OCI-LY3 (cell line): ENCODE data around the gene SVIL.

Experiments
- EZH2phosphoT487 ChIP-seq: fragments of 200-600 bp; shearing (Covaris generic); IDR thresholded peaks from 2 replicates; pipeline ENCODE4 v1.6.1; 2018; ENCODE audit warnings: antibody characterized with exemption, mixed run types, low read depth
- TF ChIP-seq, protein P1 (sequence below): fragments of 200-600, 300-600 bp; sonication (generic); IDR thresholded peaks from 2 replicates; pipeline ENCODE4 v1.5.1; 2014; ENCODE audit warnings: antibody characterized with exemption, low read length, low read depth

DNA sequence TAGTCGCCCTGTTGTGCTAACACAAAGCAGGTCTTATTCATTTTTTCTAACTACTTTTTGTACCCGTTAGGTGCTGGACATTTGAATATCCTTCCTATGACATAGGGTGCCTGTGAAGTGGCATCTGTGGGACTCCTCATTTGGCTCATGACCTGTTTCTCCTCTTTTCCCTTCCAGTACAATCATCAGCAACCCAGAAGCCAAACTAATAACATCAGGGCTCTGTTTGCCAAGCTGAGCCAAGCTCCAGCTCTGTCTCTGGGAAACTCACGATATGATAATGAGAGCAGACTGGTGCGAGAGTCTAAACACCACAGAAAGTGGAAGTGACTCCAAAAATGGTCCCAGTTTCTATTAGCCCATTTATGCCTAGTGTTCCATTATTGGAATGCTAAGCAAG lies 92.0 kb downstream of the SVIL start:
- TF ChIP-seq, protein P1, sequence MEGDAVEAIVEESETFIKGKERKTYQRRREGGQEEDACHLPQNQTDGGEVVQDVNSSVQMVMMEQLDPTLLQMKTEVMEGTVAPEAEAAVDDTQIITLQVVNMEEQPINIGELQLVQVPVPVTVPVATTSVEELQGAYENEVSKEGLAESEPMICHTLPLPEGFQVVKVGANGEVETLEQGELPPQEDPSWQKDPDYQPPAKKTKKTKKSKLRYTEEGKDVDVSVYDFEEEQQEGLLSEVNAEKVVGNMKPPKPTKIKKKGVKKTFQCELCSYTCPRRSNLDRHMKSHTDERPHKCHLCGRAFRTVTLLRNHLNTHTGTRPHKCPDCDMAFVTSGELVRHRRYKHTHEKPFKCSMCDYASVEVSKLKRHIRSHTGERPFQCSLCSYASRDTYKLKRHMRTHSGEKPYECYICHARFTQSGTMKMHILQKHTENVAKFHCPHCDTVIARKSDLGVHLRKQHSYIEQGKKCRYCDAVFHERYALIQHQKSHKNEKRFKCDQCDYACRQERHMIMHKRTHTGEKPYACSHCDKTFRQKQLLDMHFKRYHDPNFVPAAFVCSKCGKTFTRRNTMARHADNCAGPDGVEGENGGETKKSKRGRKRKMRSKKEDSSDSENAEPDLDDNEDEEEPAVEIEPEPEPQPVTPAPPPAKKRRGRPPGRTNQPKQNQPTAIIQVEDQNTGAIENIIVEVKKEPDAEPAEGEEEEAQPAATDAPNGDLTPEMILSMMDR: no peak
- TF ChIP-seq EZH2phosphoT487: no peak
